Mesenchymal stem cell (in vitro differentiated cells and primary cell): ENCODE measurements around the gene ANKRD2.

Experiments used
- DNase-seq: peaks from one replicate; pipeline ENCODE4 v3.0.0-alpha.2; 2013
- H2AFZ ChIP-seq: one replicate; pipeline ENCODE4 v1.6.1; 2013; ENCODE audit warnings: low read depth, mild to moderate bottlenecking, control low read depth, inconsistent platforms, low read length, moderate library complexity
- H2AK5ac ChIP-seq: 2 replicates; pipeline ENCODE4 v1.6.1; 2013; ENCODE audit warnings: low read length, moderate library complexity, mild to moderate bottlenecking, inconsistent platforms; ENCODE audit not compliant: severe bottlenecking
- H2BK120ac ChIP-seq: one replicate; pipeline ENCODE4 v1.6.1; 2013; ENCODE audit warnings: low read depth, mild to moderate bottlenecking, inconsistent platforms, low read length, moderate library complexity
- H2BK12ac ChIP-seq, 2 experiments: one replicate each; pipeline ENCODE4 v1.6.1; 2013; ENCODE audit warnings: inconsistent platforms in 2 of 2, low read length in 2 of 2, mild to moderate bottlenecking in 2 of 2, moderate library complexity in 2 of 2, control low read depth in 1 of 2
- H2BK15ac ChIP-seq: one replicate; pipeline ENCODE4 v1.6.1; 2013; ENCODE audit warnings: mild to moderate bottlenecking, low read depth, inconsistent platforms; ENCODE audit not compliant: poor library complexity, severe bottlenecking
- H2BK5ac ChIP-seq: 2 replicates; pipeline ENCODE4 v1.6.1; 2013; ENCODE audit warnings: low read depth, mild to moderate bottlenecking, low read length, control low read depth, inconsistent platforms; ENCODE audit not compliant: poor library complexity, severe bottlenecking
- H3K14ac ChIP-seq, 2 experiments: one replicate each; pipeline ENCODE4 v1.6.1; 2013; ENCODE audit warnings: inconsistent platforms in 2 of 2, low read length in 2 of 2, control low read depth in 1 of 2, mild to moderate bottlenecking in 1 of 2, moderate library complexity in 1 of 2
- H3K18ac ChIP-seq, 2 experiments: one replicate each; pipeline ENCODE4 v1.6.1; 2013; ENCODE audit warnings: inconsistent platforms in 2 of 2, low read length in 2 of 2, control low read depth in 1 of 2, low read depth in 1 of 2, mild to moderate bottlenecking in 1 of 2
- H3K23ac ChIP-seq, 2 experiments: one replicate each; pipeline ENCODE4 v1.6.1; 2013; ENCODE audit warnings: inconsistent platforms in 2 of 2, low read length in 2 of 2, mild to moderate bottlenecking in 2 of 2, moderate library complexity in 2 of 2, control low read depth in 1 of 2
- H3K27ac ChIP-seq: 2 replicates; pipeline ENCODE4 v1.5.1; 2013; ENCODE audit warnings: mild to moderate bottlenecking, moderate library complexity, low read length, control low read depth, inconsistent platforms; ENCODE audit not compliant: poor library complexity, severe bottlenecking
- H3K27me3 ChIP-seq, 2 experiments: 2 replicates each; pipeline versions ENCODE4 v1.6.1 to v1.7.0; 2013; ENCODE audit warnings: low read length in 2 of 2, mild to moderate bottlenecking in 2 of 2, moderate library complexity in 2 of 2, control low read depth in 1 of 2, inconsistent platforms in 1 of 2; ENCODE audit not compliant: control insufficient read depth in 1 of 2, insufficient read depth in 1 of 2
- H3K36me3 ChIP-seq, 2 experiments: 2 replicates each; pipeline versions ENCODE4 v1.6.1 to v1.7.0; 2013; ENCODE audit warnings: low read length in 2 of 2, control low read depth in 1 of 2, inconsistent platforms in 1 of 2, low read depth in 1 of 2, mild to moderate bottlenecking in 1 of 2; ENCODE audit not compliant: insufficient read depth in 2 of 2, control insufficient read depth in 1 of 2
- H3K4ac ChIP-seq, 2 experiments: one replicate each; pipeline ENCODE4 v1.6.1; 2013; ENCODE audit warnings: inconsistent platforms in 2 of 2, low read length in 2 of 2, mild to moderate bottlenecking in 2 of 2, moderate library complexity in 2 of 2, control low read depth in 1 of 2, low read depth in 1 of 2
- H3K4me1 ChIP-seq: 2 replicates; pipeline ENCODE4 v1.6.1; 2013; ENCODE audit warnings: low read depth, low read length, control low read depth; ENCODE audit not compliant: control insufficient read depth, insufficient read depth
- H3K4me2 ChIP-seq: 2 replicates; pipeline ENCODE4 v1.6.1; 2013; ENCODE audit warnings: low read length, mild to moderate bottlenecking, inconsistent platforms; ENCODE audit not compliant: poor library complexity, severe bottlenecking
- H3K4me3 ChIP-seq, 2 experiments: 2 replicates each; pipeline versions ENCODE4 v1.5.1 to v1.7.0; 2013; ENCODE audit warnings: low read length in 2 of 2, mild to moderate bottlenecking in 2 of 2, control low read depth in 1 of 2, low read depth in 1 of 2; ENCODE audit not compliant: insufficient read depth in 1 of 2
- H3K79me1 ChIP-seq: replicated peaks from 2 replicates; pipeline ENCODE4 v1.6.1; 2013; ENCODE audit warnings: mild to moderate bottlenecking, control low read depth, low read length, inconsistent platforms; ENCODE audit not compliant: poor library complexity, severe bottlenecking
- H3K9ac ChIP-seq: 2 replicates; pipeline ENCODE4 v1.7.0; 2013; ENCODE audit warnings: mild to moderate bottlenecking, low read length, moderate library complexity
- H3K9me3 ChIP-seq: 2 replicates; pipeline ENCODE4 v1.7.0; 2013; ENCODE audit warnings: mild to moderate bottlenecking, low read length; ENCODE audit not compliant: control insufficient read depth
- H4K8ac ChIP-seq: one replicate; pipeline ENCODE4 v1.6.1; 2013; ENCODE audit warnings: inconsistent platforms, mild to moderate bottlenecking, low read length, moderate library complexity
- H4K91ac ChIP-seq: one replicate; pipeline ENCODE4 v1.6.1; 2013; ENCODE audit warnings: mild to moderate bottlenecking, low read length, inconsistent platforms
- WGBS: methylation state at CpG from one replicate; pipeline ENCODE4 v1.1.7; 2013; ENCODE audit warnings: mixed read lengths; 5-methylcytosine and 5-hydroxymethylcytosine counted together

The ANKRD2 gene

DNA sequence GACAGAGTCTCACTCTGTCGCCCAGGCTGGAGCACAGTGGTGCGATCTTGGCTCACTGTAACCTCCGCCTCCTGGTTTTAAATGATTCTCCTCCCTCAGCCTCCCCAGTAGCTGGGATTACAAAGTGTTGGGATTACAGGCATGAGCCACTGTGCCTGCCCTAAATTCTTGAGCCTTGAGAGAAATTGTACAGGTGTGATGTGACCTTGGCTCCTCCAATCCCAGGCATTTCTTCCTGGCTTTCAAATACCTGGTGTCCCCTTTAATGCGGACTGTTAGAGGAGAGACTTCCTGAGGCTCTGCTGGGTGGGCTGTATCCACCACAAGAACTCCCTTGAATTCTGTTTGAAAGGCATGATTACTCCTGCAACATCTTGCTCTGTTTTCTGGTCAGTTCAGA lies 45.7 kb downstream of the ANKRD2 start:
- no peak overlapping the region for H2BK15ac ChIP-seq
- H3K4me2 ChIP-seq, result no peak overlapping the region
- H3K79me1 ChIP-seq, result peaks cover 1% of the 10 kb centered on the region
- H4K8ac ChIP-seq, result no peak overlapping the region
- H3K4me1 ChIP-seq, result no peaks in the 10 kb centered on the region
- peaks cover 8 to 23% of the 10 kb centered on the region in 2 experiments for H3K36me3 ChIP-seq
- H3K18ac ChIP-seq, result no peak overlapping the region
- H3K27me3 ChIP-seq, result no peaks in the 10 kb centered on the region
- H4K91ac ChIP-seq, result no peak overlapping the region
- no peak overlapping the region for H3K23ac ChIP-seq
- no peaks in the 10 kb centered on the region for H3K9me3 ChIP-seq
- no peak overlapping the region for H3K9ac ChIP-seq
- H3K27ac ChIP-seq, result no peak overlapping the region
- H2AFZ ChIP-seq, result no peak overlapping the region
- no peak overlapping the region for H3K14ac ChIP-seq
- no peak overlapping the region for H3K4me3 ChIP-seq
- no peak overlapping the region for H2AK5ac ChIP-seq
- no peak overlapping the region for H2BK12ac ChIP-seq
- 100% methylated on average over 1 of the region's 4 CpGs for WGBS
- no peak for DNase-seq
- no peak overlapping the region for H3K4ac ChIP-seq
- H2BK5ac ChIP-seq, result no peak overlapping the region
- H2BK120ac ChIP-seq, result no peak overlapping the region

DNA sequence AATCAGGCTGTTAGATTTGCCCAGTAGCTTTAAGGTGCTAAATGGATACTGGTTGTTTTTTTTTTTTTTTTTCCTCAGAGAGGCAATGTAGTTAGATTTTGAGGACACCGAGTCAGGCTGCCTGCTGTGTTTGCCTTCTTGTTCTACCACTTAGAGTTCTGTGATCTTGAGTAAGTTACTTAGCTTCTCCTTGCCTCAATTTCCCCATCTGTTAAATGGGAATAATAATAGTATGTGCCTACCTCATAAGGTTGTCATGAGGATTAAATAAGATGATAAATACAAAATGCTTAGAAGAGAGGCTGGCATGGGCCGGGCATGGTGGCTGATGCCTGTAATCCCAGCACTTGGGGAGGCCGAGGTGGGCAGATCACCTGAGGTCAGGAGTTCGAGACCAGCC lies 46.2 kb downstream of the ANKRD2 start:
- Histone ChIP-seq H3K23ac (no peak overlapping the region), H3K9ac (no peak overlapping the region), H4K91ac (no peak overlapping the region), H3K4me2 (no peak overlapping the region), H3K4ac (no peak overlapping the region), H2BK15ac (no peak overlapping the region), H2BK5ac (no peak overlapping the region), H3K9me3 (no peaks in the 10 kb centered on the region), H2BK12ac (no peak overlapping the region), H3K27me3 (no peaks in the 10 kb centered on the region), H3K79me1 (peaks cover 4% of the 10 kb centered on the region), H2AK5ac (no peak overlapping the region), H2BK120ac (no peak overlapping the region), H3K18ac (no peak overlapping the region), H2AFZ (no peak overlapping the region), H3K27ac (no peak overlapping the region), H3K4me1 (no peaks in the 10 kb centered on the region), H3K36me3 (peaks cover 8 to 23% of the 10 kb centered on the region in 2 experiments), H4K8ac (no peak overlapping the region), H3K14ac (no peak overlapping the region), H3K4me3 (no peak overlapping the region)
- WGBS, result 96% methylated on average over 2 of the region's 4 CpGs
- no peak for DNase-seq

DNA sequence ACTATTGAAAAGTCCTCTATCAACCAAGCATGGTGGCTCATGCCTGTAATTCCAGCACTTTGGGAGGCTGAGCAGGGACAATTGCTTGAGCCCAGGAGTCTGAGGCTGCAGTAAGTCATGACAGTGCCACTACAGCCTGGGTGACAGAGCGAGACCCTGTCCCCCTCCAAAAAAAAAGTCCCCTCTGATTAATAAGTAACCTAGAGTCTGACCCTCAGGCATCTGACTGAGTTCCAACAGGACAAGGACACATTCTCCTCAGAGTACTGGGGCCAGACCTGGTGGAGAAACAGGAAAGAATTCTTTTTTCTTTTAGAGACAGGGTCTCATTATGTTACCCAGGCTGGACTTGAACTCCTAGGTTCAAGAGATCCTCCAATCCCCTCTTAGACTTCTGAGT lies 50.7 kb downstream of the ANKRD2 start:
- Histone ChIP-seq H3K36me3 (peaks cover 0 to 5% of the 10 kb centered on the region in 2 experiments), H2BK120ac (no peak overlapping the region), H3K4ac (no peak overlapping the region), H3K4me2 (no peak overlapping the region), H3K4me3 (no peak overlapping the region), H3K79me1 (peaks cover 4% of the 10 kb centered on the region), H3K14ac (no peak overlapping the region), H3K18ac (no peak overlapping the region), H3K9me3 (no peaks in the 10 kb centered on the region), H2BK15ac (no peak overlapping the region), H4K91ac (no peak overlapping the region), H3K4me1 (no peaks in the 10 kb centered on the region), H2AFZ (no peak overlapping the region), H2BK5ac (no peak overlapping the region), H4K8ac (no peak overlapping the region), H2AK5ac (no peak overlapping the region), H3K23ac (no peak overlapping the region), H3K27ac (no peak overlapping the region), H2BK12ac (no peak overlapping the region), H3K9ac (no peak overlapping the region), H3K27me3 (no peaks in the 10 kb centered on the region)
- DNase-seq, result no peak
- WGBS, result 70% methylated on average over 1 of the region's 1 CpG

DNA sequence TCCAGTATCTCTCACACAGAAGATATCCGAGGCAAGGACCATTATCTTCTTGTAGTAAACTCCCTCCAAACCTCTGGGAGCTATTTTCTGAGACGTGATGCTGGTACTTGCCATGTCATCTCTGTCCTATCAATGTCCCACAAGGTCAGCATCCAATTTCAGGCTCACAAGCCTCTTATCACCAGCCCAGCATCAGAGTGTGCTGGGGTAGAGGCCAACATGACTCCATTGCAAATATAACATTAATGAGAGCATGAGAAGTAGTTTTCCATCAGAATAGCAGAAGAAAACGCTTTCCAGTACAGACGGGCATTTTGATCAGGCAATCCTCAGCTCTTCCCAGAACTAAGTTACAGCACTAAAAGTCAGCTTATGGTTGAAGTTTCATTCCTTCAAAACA lies 55.2 kb downstream of the ANKRD2 start:
- Histone ChIP-seq H3K27ac (no peak overlapping the region), H2AFZ (no peak overlapping the region), H3K23ac (no peak overlapping the region), H3K36me3 (no peaks in the 10 kb centered on the region), H3K27me3 (no peaks in the 10 kb centered on the region), H3K9me3 (no peaks in the 10 kb centered on the region), H2AK5ac (no peak overlapping the region), H2BK12ac (no peak overlapping the region), H3K4me3 (no peak overlapping the region), H2BK120ac (no peak overlapping the region), H3K79me1 (peaks cover 7% of the 10 kb centered on the region), H3K4me2 (no peak overlapping the region), H3K18ac (no peak overlapping the region), H3K4ac (no peak overlapping the region), H3K14ac (no peak overlapping the region), H4K91ac (no peak overlapping the region), H3K4me1 (peaks cover 1% of the 10 kb centered on the region), H4K8ac (no peak overlapping the region), H2BK5ac (no peak overlapping the region), H3K9ac (no peak overlapping the region), H2BK15ac (no peak overlapping the region)
- 87% methylated on average over 4 of the region's 4 CpGs for WGBS
- no peak for DNase-seq
